Measurements from ENCODE around the gene EPHB2.

GRCh38 chr1:22787636-22788035 lies 77.0 kb downstream of the EPHB2 start:
- TF ChIP-seq POLR2AphosphoS5 (IDR thresholded peaks at IDR 0.05; ENCODE audit: borderline replicate concordance, low read depth, low read length) (no peak), EZH2 (IDR thresholded peaks at IDR 0.05) (no peak), FOXP2 (optimal IDR thresholded peaks at IDR 0.05; ENCODE audit: control extremely low read depth, extremely low read length, insufficient read depth) (no peak)

All from SK-N-MC (cell line).